Chondrocyte (in vitro differentiated cells): ENCODE results near the gene SND1. TPM values are rescaled to one million over a fixed set of nuclear protein-coding genes. Genes with fewer than 3 reads are reported as not detected.
"Not testable (repeated sequence)": the region's sequence is repeated elsewhere in the genome, so short reads cannot be mapped to it uniquely, and the experiment has no call there.

ENCODE experiments used
- DNase-seq: peaks from one replicate; pipeline ENCODE4 v3.0.0; 2021; ENCODE audit warnings: mixed read lengths, low spot score
- H3K27ac Mint-ChIP-seq: one replicate; pipeline ENCODE4 v1.8.0; 2021; ENCODE audit warnings: mild to moderate bottlenecking, moderate library complexity, mixed read lengths; ENCODE audit not compliant: unreplicated experiment
- H3K27me3 Mint-ChIP-seq: 2 replicates; pipeline ENCODE4 v1.8.0; 2021; ENCODE audit warnings: low read depth, mixed read lengths
- H3K36me3 Mint-ChIP-seq: 2 replicates; pipeline ENCODE4 v1.8.0; 2021; ENCODE audit warnings: low read depth, mixed read lengths
- H3K4me1 Mint-ChIP-seq: 2 replicates; pipeline ENCODE4 v1.8.0; 2021; ENCODE audit warnings: low read depth, mild to moderate bottlenecking, mixed read lengths
- H3K4me3 Mint-ChIP-seq: one replicate; pipeline ENCODE4 v1.8.0; 2021; ENCODE audit warnings: mild to moderate bottlenecking, moderate library complexity, mixed read lengths; ENCODE audit not compliant: unreplicated experiment
- H3K9me3 Mint-ChIP-seq: 2 replicates; pipeline ENCODE4 v1.8.0; 2021; ENCODE audit warnings: low read depth, mixed read lengths
- CTCF ChIP-seq: fragments of 200-600 bp; sonication (generic); IDR thresholded peaks from 2 replicates; pipeline ENCODE4 v1.5.0; 2021; ENCODE audit warnings: antibody characterized with exemption, mild to moderate bottlenecking, moderate library complexity
- total RNA-seq: library from RNA; stranded (reverse); gene quantifications from 3 replicates; pipeline ENCODE4 v1.2.1, GENCODE V29; 2021

SND1 gene
- total RNA-seq, 1 donor from 2014 or later, result 229 TPM

DNA sequence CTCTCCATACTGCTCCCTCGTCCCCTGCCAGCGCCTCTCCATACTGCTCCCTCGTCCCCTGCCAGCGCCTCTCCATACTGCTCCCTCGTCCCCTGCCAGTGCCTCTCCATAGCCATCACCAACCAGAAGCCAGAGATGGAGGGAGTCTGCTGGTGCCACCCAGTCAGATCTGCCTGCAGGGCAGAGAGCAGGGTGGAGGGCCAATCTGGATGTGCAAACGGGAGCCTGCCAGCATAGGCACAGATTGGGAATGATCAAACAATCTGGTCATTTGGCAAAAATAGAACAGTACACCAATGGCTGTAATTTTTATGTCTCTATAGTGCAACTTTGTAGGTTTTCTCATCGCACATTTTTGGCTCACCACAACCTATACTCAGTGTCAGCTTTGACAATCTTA, 456.1 kb downstream of the SND1 start:
- no peak for TF ChIP-seq CTCF
- Mint-ChIP-seq H3K27ac (no peak overlapping the region), H3K27me3 (peaks cover 8% of the 10 kb centered on the region), H3K4me1 (peaks cover 11% of the 10 kb centered on the region), H3K36me3 (no peaks in the 10 kb centered on the region), H3K9me3 (no peaks in the 10 kb centered on the region), H3K4me3 (no peak overlapping the region)
- DNase-seq, result no peak

- Mint-ChIP-seq H3K4me1 (peaks cover 7% of the 10 kb centered on the region), H3K4me3 (no peak overlapping the region), H3K27me3 (peaks cover 7% of the 10 kb centered on the region), H3K9me3 (no peaks in the 10 kb centered on the region), H3K36me3 (no peaks in the 10 kb centered on the region), H3K27ac (no peak overlapping the region)
- no peak for DNase-seq
- TF ChIP-seq CTCF, result no peak
Observed at GRCh38 chr7:128108641-128109423, 456.8 kb downstream of the SND1 start.

GRCh38 chr7:128109424-128109969, 457.5 kb downstream of the SND1 start:
- H3K4me3 Mint-ChIP-seq, H3K27me3 Mint-ChIP-seq, DNase-seq, H3K9me3 Mint-ChIP-seq, H3K27ac Mint-ChIP-seq, H3K36me3 Mint-ChIP-seq, H3K4me1 Mint-ChIP-seq: not testable (repeated sequence)

GRCh38 chr7:128110641-128111364, 458.8 kb downstream of the SND1 start:
- Mint-ChIP-seq H3K36me3 (no peaks in the 10 kb centered on the region), H3K27ac (no peak overlapping the region), H3K9me3 (no peaks in the 10 kb centered on the region), H3K4me3 (no peak overlapping the region), H3K4me1 (peaks cover 13% of the 10 kb centered on the region), H3K27me3 (peaks cover 7% of the 10 kb centered on the region)
- TF ChIP-seq CTCF, result no peak
- DNase-seq, result no peak

GRCh38 chr7:128112018-128112780, 460.2 kb downstream of the SND1 start:
- Mint-ChIP-seq H3K27me3 (peaks cover 4% of the 10 kb centered on the region), H3K27ac (no peak overlapping the region), H3K4me1 (peaks cover 17% of the 10 kb centered on the region), H3K36me3 (no peaks in the 10 kb centered on the region), H3K9me3 (no peaks in the 10 kb centered on the region), H3K4me3 (no peak overlapping the region)
- no peak for DNase-seq
- no peak for TF ChIP-seq CTCF
